Neural progenitor cell (in vitro differentiated cells): ENCODE results near the gene SRGAP3.

Source experiments
- CTCF ChIP-seq: fragments of 200-600 bp; sonication (generic); IDR thresholded peaks from 2 replicates; pipeline ENCODE4 v1.5.1; 2017; ENCODE audit warnings: antibody characterized with exemption, mild to moderate bottlenecking
- EZH2 ChIP-seq: fragments of 200-600 bp; sonication (generic); IDR thresholded peaks from 2 replicates; pipeline ENCODE4 v1.6.1; 2017; ENCODE audit warnings: antibody characterized with exemption, mild to moderate bottlenecking, moderate library complexity
- EZH2phosphoT487 ChIP-seq: fragments of 200-600 bp; sonication (generic); IDR thresholded peaks from 2 replicates; pipeline ENCODE4 v1.6.1; 2017; ENCODE audit warnings: antibody characterized with exemption

GRCh38 chr3:9158865-9159630, 90.4 kb downstream of the SRGAP3 start:
- no peak for TF ChIP-seq CTCF
- no peak for TF ChIP-seq EZH2phosphoT487
- no peak for TF ChIP-seq EZH2
